Fibroblast of lung (primary cell): ENCODE data around the gene SLC22A17.

Experiments
- CTCF ChIP-seq, 2 donors: IDR thresholded peaks in 1 of 2; conservative IDR thresholded peaks in 1 of 2; 1 replicate in 1 of 2; 2 replicates in 1 of 2; pipeline ENCODE4 v1.5.1; 2011 to 2012; ENCODE audit warnings: low read length in 2 of 2, control low read depth in 1 of 2, inconsistent platforms in 1 of 2, low read depth in 1 of 2, mild to moderate bottlenecking in 1 of 2
- EZH2 ChIP-seq: IDR thresholded peaks from 2 replicates; pipeline ENCODE4 v1.5.1; 2012; ENCODE audit warnings: low read length, control low read depth, mild to moderate bottlenecking; ENCODE audit errors: missing control alignments

GRCh38 chr14:23364164-23365035, 11.7 kb upstream of the SLC22A17 start:
- TF ChIP-seq CTCF (conservative IDR thresholded peaks at IDR 0.05 in 1 of 2, IDR thresholded peaks at IDR 0.05 in 1 of 2; ENCODE audit: low read depth in 1 of 2, low read length in 2 of 2), result no peak
- no peak for TF ChIP-seq EZH2
